GM21423 (cell line): ENCODE data around the gene FHOD1.

Experiments
- ATAC-seq: cut with Tn5 transposase; IDR thresholded peaks from one replicate; pipeline ENCODE4 v1.9.1; 2021; ENCODE audit warnings: mild to moderate bottlenecking, moderate library complexity; ENCODE audit not compliant: unreplicated experiment

The FHOD1 gene

GRCh38 chr16:67247192-67248072, at the start of gene FHOD1:
TSS of gene FHOD1 (minus strand) at chr16:67247481. CDS start at chr16:67247410, 71 bp downstream.
- peak; percentile 44 for ATAC-seq

- ATAC-seq: no peak
Observed at GRCh38 chr16:67296420-67296819, 49.1 kb upstream of the FHOD1 start.

GRCh38 chr16:67294938-67295361, 47.7 kb upstream of the FHOD1 start:
- no peak for ATAC-seq

- no peak for ATAC-seq
Observed at GRCh38 chr16:67294171-67294757, 47.0 kb upstream of the FHOD1 start.

GRCh38 chr16:67291461-67291860, 44.2 kb upstream of the FHOD1 start:
- ATAC-seq: no peak

GRCh38 chr16:67287960-67288359, 40.7 kb upstream of the FHOD1 start:
- ATAC-seq: no peak

- ATAC-seq: no peak
Observed at GRCh38 chr16:67286441-67287235, 39.4 kb upstream of the FHOD1 start.

GRCh38 chr16:67284699-67285646, 37.7 kb upstream of the FHOD1 start:
- ATAC-seq: no peak

- ATAC-seq: no peak
Observed at GRCh38 chr16:67283826-67284555, 36.7 kb upstream of the FHOD1 start.

GRCh38 chr16:67283039-67283825, 36.0 kb upstream of the FHOD1 start:
- no peak for ATAC-seq

GRCh38 chr16:67282447-67282805, 35.1 kb upstream of the FHOD1 start:
- ATAC-seq: no peak

- no peak for ATAC-seq
Observed at GRCh38 chr16:67281536-67282446, 34.5 kb upstream of the FHOD1 start.

- ATAC-seq: no peak
Observed at GRCh38 chr16:67280090-67281015, 33.1 kb upstream of the FHOD1 start.

GRCh38 chr16:67279296-67280089, 32.2 kb upstream of the FHOD1 start, which contains the start of gene PLEKHG4:
TSS of gene PLEKHG4 (plus strand) at chr16:67279532. CDS start at chr16:67280045, 513 bp downstream.
- peak; percentile 79 for ATAC-seq

GRCh38 chr16:67278773-67279295, 31.6 kb upstream of the FHOD1 start:
- peak; percentile 26 for ATAC-seq
